Measurements from ENCODE around the gene VPS13D.

The VPS13D gene

GRCh38 chr1:12554521-12555305 is 324.9 kb downstream of the VPS13D start:
- no peak overlapping the region for H3K4me3 ChIP-seq (replicated peaks in 1 of 2; ENCODE audit: low read depth in 2 of 2, low read length in 2 of 2)
- no peak for DNase-seq (ENCODE audit: low read depth in 2 of 2)

GRCh38 chr1:12555411-12556367 is 325.9 kb downstream of the VPS13D start:
- no peak overlapping the region for H3K4me3 ChIP-seq (replicated peaks in 1 of 2; ENCODE audit: low read depth in 2 of 2, low read length in 2 of 2)
- no peak for DNase-seq (ENCODE audit: low read depth in 2 of 2)
- no peak for TF ChIP-seq CTCF (IDR thresholded peaks at IDR 0.05; ENCODE audit: low read depth, low read length)

More at GRCh38 chr1:12554521-12555305, 324.9 kb downstream of the VPS13D start:
- no peak for TF ChIP-seq CTCF (IDR thresholded peaks at IDR 0.05; ENCODE audit: low read depth, low read length)

DNA sequence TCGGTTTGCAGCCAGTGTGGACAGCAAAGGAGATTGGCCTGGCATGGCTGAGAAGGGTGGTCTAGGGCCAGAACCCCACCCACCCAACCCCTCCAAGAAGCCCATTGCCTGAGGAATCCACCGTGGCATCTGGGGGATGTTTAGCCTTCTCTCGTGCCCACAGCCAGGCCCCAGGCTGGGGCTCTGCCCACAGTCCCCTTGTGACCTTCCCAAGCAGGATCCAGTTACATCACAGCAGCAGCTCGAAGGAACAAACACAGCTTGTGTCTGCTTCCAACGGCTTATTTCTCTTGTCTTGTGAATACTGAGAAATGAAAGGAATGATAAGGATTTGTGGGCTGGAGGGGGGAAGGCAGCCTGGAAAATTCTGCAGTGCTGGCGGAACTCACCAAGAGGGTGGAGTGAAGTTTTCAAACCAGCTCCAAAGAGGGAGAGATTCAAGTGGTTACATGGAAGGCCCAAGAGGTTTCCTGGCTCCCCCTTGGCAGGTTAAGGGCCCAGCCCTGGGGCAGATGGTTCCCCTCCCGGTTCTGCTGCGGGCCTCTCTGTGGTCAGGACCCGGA is 326.6 kb downstream of the VPS13D start:
- no peak overlapping the region for H3K4me3 ChIP-seq (replicated peaks in 1 of 2; ENCODE audit: low read depth in 2 of 2, low read length in 2 of 2)
- DNase-seq (ENCODE audit: low read depth in 2 of 2): peak; percentile 38 to 95
- TF ChIP-seq CTCF (IDR thresholded peaks at IDR 0.05; ENCODE audit: low read depth, low read length): no peak

DNA sequence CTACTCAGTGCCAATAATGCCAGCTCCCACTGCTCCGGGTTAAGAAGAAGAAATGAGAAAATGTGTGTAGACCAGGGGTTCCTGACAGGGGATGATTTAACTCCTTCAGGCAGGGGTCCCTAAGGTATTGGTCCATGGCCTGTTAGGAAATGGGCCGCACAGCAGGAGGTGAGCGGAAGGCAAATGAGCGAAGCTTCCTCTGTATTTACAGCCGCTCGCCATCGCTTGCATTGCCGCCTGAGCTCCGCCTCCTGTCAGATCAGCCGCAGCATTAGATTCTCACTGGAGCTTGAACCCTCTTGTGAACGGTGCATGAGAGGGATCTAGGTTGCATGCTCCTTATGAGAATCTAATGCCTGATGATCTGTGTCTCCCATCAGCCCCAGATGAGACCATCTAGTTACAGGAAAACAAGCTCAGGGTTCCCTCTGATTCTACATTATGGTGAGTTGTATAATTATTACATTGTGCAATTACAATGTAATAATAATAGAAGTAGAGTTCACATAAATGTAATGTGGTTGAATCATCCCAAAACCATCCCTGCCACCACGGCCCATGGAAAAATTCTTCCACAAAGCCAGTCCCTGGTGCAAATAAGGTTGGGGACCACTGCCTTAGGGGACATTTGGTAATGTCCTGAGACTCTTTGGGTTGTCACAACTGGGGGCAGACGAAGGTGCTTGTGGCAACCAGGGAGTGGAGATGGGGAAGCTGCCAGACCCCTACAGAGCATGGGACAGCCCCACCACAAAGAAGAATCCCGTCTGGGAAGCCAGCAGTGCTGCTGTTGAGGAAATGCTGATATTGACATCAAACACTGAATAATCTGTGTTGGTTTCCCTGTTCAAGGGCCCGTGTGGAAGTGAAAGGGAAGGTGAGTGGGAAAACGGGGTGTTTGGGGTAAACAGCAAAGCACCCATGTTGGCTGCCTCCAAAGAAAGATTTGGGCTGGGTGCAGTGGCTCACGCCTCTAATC is 327.4 kb downstream of the VPS13D start:
- peak in 1 of 2 donors; percentile 54 for DNase-seq (ENCODE audit: low read depth in 2 of 2)
- TF ChIP-seq CTCF (IDR thresholded peaks at IDR 0.05; ENCODE audit: low read depth, low read length): no peak
- no peak overlapping the region for H3K4me3 ChIP-seq (replicated peaks in 1 of 2; ENCODE audit: low read depth in 2 of 2, low read length in 2 of 2)

- no peak for TF ChIP-seq CTCF (IDR thresholded peaks at IDR 0.05; ENCODE audit: low read depth, low read length)
- no peak for DNase-seq (ENCODE audit: low read depth in 2 of 2)
- no peak overlapping the region for H3K4me3 ChIP-seq (replicated peaks in 1 of 2; ENCODE audit: low read depth in 2 of 2, low read length in 2 of 2)
Measured at GRCh38 chr1:12561121-12561520, 331.3 kb downstream of the VPS13D start.
